ENCODE results near the gene RAB1A.

- TF ChIP-seq CTCF (optimal IDR thresholded peaks at IDR 0.05 in 1 of 3, IDR thresholded peaks at IDR 0.05 in 1 of 3, conservative IDR thresholded peaks at IDR 0.05 in 1 of 3; ENCODE audit: extremely low read depth in 1 of 3, insufficient read depth in 2 of 3, low read length in 3 of 3) (no peak), EZH2 (IDR thresholded peaks at IDR 0.05; ENCODE audit: low read length) (no peak)
These were observed 75.0 kb downstream of the RAB1A start for GRCh38 chr2:65054749-65055421.
